Left ventricle myocardium inferior (tissue), 1 donor: ENCODE results near the gene KCNJ16. TPM values are rescaled to one million over a fixed set of nuclear protein-coding genes. Genes with fewer than 3 reads are reported as not detected.

Experiments
- DNase-seq: peaks from one replicate; pipeline ENCODE4 v3.0.0-alpha.2; 2020
- H3K27ac ChIP-seq: fragments of 200-600 bp; replicated peaks from 2 replicates; pipeline ENCODE4 v1.8.0; 2021
- H3K27me3 ChIP-seq: fragments of 200-600 bp; 2 replicates; pipeline ENCODE4 v1.8.0; 2021; ENCODE audit warnings: low read depth
- H3K36me3 ChIP-seq: fragments of 200-600 bp; 2 replicates; pipeline ENCODE4 v1.8.0; 2021
- H3K4me1 ChIP-seq: fragments of 200-600 bp; 2 replicates; pipeline ENCODE4 v1.8.0; 2021
- H3K4me3 ChIP-seq: fragments of 200-600 bp; 2 replicates; pipeline ENCODE4 v1.8.0; 2021; ENCODE audit warnings: mild to moderate bottlenecking, moderate library complexity
- H3K9me3 ChIP-seq: fragments of 200-600 bp; replicated peaks from 2 replicates; pipeline ENCODE4 v1.8.0; 2021
- intact Hi-C: fragments of 100-400 bp; cut with micrococcal nuclease; formaldehyde crosslinking; loops from one replicate; pipeline ENCODE4 v1.11.0; 2022
- total RNA-seq: library from RNA; stranded (reverse); fragmentation: NEBNext Ultra II Directional; extraction: Animal tissue kit (Norgen Biotek cat#: 25700); gene quantifications from one replicate; pipeline ENCODE4 v1.2.1, GENCODE V29; 2021
- TF ChIP-seq, protein P1 (sequence below): fragments of 200-600 bp; IDR thresholded peaks from 2 replicates; pipeline ENCODE4 v1.8.0; 2021; ENCODE audit warnings: antibody characterized with exemption, mild to moderate bottlenecking, borderline replicate concordance
- donor health status: DM: no; HTN: yes; CAD: no; lungs with severe emphysema.

KCNJ16 gene
- total RNA-seq, 1 donor from 2014 or later = not detected

DNA sequence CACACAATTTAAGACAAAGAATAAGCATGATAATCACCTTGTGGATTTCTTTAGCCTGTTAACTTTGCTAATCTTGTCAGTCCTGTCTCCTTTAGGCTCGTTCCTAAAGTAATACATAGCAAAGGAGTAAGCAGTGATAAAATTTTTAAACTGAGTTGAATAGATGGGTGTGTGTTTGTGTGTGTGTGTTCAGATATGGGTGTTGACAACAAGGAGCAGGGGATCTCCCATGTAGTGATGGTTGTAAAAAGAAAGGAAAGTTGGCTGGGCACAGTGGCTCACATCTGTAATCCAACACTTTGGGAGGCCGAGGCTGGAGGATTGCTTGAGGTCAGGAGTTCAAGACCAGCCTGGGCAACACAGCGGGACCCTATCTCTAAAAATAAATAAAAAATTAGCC lies 49.7 kb downstream of the KCNJ16 start:
- peaks cover 11% of the 10 kb centered on the region for H3K4me1 ChIP-seq
- TF ChIP-seq, protein P1, sequence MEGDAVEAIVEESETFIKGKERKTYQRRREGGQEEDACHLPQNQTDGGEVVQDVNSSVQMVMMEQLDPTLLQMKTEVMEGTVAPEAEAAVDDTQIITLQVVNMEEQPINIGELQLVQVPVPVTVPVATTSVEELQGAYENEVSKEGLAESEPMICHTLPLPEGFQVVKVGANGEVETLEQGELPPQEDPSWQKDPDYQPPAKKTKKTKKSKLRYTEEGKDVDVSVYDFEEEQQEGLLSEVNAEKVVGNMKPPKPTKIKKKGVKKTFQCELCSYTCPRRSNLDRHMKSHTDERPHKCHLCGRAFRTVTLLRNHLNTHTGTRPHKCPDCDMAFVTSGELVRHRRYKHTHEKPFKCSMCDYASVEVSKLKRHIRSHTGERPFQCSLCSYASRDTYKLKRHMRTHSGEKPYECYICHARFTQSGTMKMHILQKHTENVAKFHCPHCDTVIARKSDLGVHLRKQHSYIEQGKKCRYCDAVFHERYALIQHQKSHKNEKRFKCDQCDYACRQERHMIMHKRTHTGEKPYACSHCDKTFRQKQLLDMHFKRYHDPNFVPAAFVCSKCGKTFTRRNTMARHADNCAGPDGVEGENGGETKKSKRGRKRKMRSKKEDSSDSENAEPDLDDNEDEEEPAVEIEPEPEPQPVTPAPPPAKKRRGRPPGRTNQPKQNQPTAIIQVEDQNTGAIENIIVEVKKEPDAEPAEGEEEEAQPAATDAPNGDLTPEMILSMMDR = no peak
- no peaks in the 10 kb centered on the region for H3K36me3 ChIP-seq
- DNase-seq = no peak
- intact Hi-C loops = no loop called here
- no peaks in the 10 kb centered on the region for H3K27me3 ChIP-seq
- no peak overlapping the region for H3K27ac ChIP-seq
- H3K9me3 ChIP-seq = peaks cover 9% of the 10 kb centered on the region
- H3K4me3 ChIP-seq = no peak overlapping the region

DNA sequence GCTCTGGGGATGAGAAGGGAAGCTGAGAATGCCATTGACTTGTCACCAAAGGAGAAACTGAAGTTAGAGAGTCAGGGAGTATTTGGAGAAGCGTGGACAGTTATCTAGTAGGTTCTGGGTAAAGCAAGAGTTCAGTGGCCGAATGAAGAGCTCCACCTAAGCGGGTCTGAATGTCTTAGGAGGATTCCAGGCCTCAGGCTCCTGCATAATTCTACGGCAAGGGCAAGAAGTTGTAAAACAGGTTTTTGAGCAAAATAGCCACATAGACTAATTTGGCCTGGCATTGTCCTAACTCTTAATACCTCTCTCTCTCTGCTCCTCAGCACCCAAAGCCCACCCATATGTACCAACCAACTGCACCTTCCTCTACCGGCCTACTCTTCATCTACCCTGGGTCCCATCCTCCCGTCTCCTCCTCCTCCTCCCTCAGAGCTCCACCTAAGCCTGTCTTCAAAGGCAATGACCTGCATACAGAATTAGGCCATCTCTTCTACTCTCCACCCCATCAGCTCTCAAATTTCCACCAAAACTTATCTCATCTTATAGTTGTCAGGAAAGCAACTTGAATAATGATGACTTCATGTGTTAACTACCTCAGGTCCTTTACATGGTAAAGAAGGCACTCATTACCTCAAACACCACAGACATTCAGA lies 52.3 kb downstream of the KCNJ16 start:
- H3K27ac ChIP-seq = no peak overlapping the region
- no peaks in the 10 kb centered on the region for H3K36me3 ChIP-seq
- TF ChIP-seq, protein P1 = no peak
- intact Hi-C loops = no loop called here
- H3K27me3 ChIP-seq = no peaks in the 10 kb centered on the region
- DNase-seq = no peak
- H3K9me3 ChIP-seq = no peaks in the 10 kb centered on the region
- no peak overlapping the region for H3K4me3 ChIP-seq
- H3K4me1 ChIP-seq = peaks cover 5% of the 10 kb centered on the region

DNA sequence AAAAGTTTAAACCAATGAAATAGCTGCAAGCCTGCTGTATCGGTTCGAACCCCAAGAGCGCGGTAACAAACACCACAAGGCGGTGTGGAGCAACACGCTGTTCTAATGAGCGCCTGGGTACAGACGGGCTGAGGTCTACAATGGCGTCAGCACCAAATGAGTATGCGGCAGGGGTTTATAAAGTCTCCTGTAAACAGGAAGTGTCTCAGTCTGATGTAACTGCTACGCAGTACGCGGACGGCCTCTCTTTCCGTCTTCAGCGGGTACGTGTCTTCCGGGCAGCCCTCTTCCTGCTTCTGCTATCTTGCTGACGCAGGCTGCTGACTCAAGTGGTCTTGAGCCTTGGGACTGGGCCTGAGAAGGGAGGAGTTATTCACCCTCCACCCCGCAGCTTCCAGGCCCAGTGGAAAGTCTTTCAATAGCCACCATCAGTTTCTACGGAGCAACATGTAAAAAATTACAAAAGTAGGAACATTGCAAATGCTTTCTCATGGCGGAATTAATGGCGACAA lies 53.8 kb downstream of the KCNJ16 start:
- intact Hi-C loops = no loop called here
- DNase-seq = no peak
- H3K36me3 ChIP-seq = no peaks in the 10 kb centered on the region
- no peaks in the 10 kb centered on the region for H3K27me3 ChIP-seq
- TF ChIP-seq, protein P1 = no peak
- H3K9me3 ChIP-seq = no peaks in the 10 kb centered on the region
- no peak overlapping the region for H3K27ac ChIP-seq
- peaks cover 1% of the 10 kb centered on the region for H3K4me1 ChIP-seq
- H3K4me3 ChIP-seq = no peak overlapping the region

DNA sequence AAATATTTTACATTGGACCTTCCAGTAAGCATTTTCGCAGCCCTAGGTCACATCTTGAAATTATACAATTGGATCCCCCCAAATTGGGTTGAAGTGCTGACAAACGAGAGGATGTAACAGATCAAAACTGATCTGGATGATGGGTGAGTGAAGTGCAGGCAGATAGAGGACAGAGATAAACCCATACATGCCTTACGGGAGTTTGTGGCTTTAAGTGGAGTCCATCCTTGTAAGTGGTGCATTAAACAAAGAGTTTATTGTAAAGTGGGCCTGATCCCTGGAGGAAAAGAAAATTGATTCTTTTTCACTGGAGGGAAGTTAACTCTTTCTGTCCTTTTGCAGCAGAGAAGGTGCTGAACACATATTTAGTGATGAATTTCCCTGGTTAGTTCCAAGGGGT lies 55.3 kb downstream of the KCNJ16 start:
- H3K9me3 ChIP-seq = no peaks in the 10 kb centered on the region
- H3K27me3 ChIP-seq = no peaks in the 10 kb centered on the region
- TF ChIP-seq, protein P1 = no peak
- no peak overlapping the region for H3K4me3 ChIP-seq
- no peak overlapping the region for H3K27ac ChIP-seq
- no peaks in the 10 kb centered on the region for H3K36me3 ChIP-seq
- intact Hi-C loops = no loop called here
- DNase-seq = no peak
- no peaks in the 10 kb centered on the region for H3K4me1 ChIP-seq

DNA sequence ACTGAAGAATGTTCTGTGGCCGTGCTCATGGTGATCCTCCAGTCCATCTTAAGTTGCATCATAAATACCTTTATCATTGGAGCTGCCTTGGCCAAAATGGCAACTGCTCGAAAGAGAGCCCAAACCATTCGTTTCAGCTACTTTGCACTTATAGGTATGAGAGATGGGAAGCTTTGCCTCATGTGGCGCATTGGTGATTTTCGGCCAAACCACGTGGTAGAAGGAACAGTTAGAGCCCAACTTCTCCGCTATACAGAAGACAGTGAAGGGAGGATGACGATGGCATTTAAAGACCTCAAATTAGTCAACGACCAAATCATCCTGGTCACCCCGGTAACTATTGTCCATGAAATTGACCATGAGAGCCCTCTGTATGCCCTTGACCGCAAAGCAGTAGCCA lies 57.5 kb downstream of the KCNJ16 start:
- Histone ChIP-seq H3K27me3 (no peaks in the 10 kb centered on the region), H3K27ac (no peak overlapping the region), H3K9me3 (no peaks in the 10 kb centered on the region), H3K36me3 (no peaks in the 10 kb centered on the region), H3K4me3 (no peak overlapping the region), H3K4me1 (peaks cover 8% of the 10 kb centered on the region)
- DNase-seq = no peak
- intact Hi-C loops = no loop called here
- TF ChIP-seq, protein P1 = no peak
